Stomach (tissue), 9 donors: ENCODE results near the gene ACSM3. TPM values are rescaled to one million over a fixed set of nuclear protein-coding genes. Genes with fewer than 3 reads are reported as not detected.

Experiments
- DNase-seq, 2 donors: peaks; one replicate each; pipeline versions ENCODE4 v3.0.0 to v3.0.0-alpha.2; 2013 to 2019
- H3K27ac ChIP-seq, 5 donors: fragments of 200-600 bp in 4 of 5; sonication (generic) in 4 of 5; one replicate each; pipeline ENCODE4 v1.5.1; 2013 to 2019; ENCODE audit warnings: mild to moderate bottlenecking in 1 of 5, moderate library complexity in 1 of 5
- H3K27me3 ChIP-seq, 3 donors: fragments of 200-600 bp; sonication (generic); one replicate each; pipeline ENCODE4 v1.5.1; 2017 to 2019; ENCODE audit warnings: mixed run types in 1 of 3
- H3K36me3 ChIP-seq, 4 donors: fragments of 200-600 bp; sonication (generic); 1 replicate in 3 of 4; 2 replicates in 1 of 4; pipeline ENCODE4 v1.5.1; 2016 to 2019
- H3K4me1 ChIP-seq, 4 donors: fragments of 200-600 bp; sonication (generic); one replicate each; pipeline ENCODE4 v1.5.1; 2016 to 2019
- H3K4me3 ChIP-seq, 4 donors: fragments of 200-600 bp; sonication (generic) in 3 of 4; one replicate each; pipeline ENCODE4 v1.5.1; 2016 to 2019; ENCODE audit warnings: mild to moderate bottlenecking in 1 of 4
- H3K9me3 ChIP-seq, 4 donors: fragments of 200-600 bp; sonication (generic); one replicate each; pipeline ENCODE4 v1.5.1; 2016 to 2019
- CTCF ChIP-seq, 7 experiments: fragments of 450-650 bp in 4 of 7; fragments of 200-600 bp in 3 of 7; sonication (generic) in 3 of 7; IDR thresholded peaks; one replicate each; pipeline ENCODE4 v1.5.1; 2016 to 2019; ENCODE audit warnings: antibody characterized with exemption in 7 of 7, control low read depth in 2 of 7, mild to moderate bottlenecking in 1 of 7
- EP300 ChIP-seq: sonication (generic); formaldehyde crosslinking; IDR thresholded peaks from one replicate; pipeline ENCODE4 v1.6.1; 2017; ENCODE audit warnings: antibody characterized with exemption
- POLR2A ChIP-seq, 4 donors: fragments of 450-650 bp; IDR thresholded peaks; one replicate each; pipeline ENCODE4 v1.6.1; 2016; ENCODE audit warnings: antibody characterized with exemption in 4 of 4, control low read depth in 2 of 4, mild to moderate bottlenecking in 1 of 4, moderate library complexity in 1 of 4
- POLR2AphosphoS5 ChIP-seq, 3 donors: sonication (generic); formaldehyde crosslinking; IDR thresholded peaks; one replicate each; pipeline ENCODE4 v1.6.1; 2016; ENCODE audit warnings: antibody characterized with exemption in 3 of 3
- WGBS, 5 donors: extraction: QIAGEN DNeasy Blood & Tissue Kit in 3 of 5; methylation state at CpG; one replicate each; pipeline versions ENCODE4 v1.1.5 to v1.1.7; 2013 to 2018; 5-methylcytosine and 5-hydroxymethylcytosine counted together
- intact Hi-C: fragments of 100-400 bp; cut with DNase I; formaldehyde crosslinking; loops from one replicate; pipeline ENCODE4 v1.15.1; 2023; ENCODE audit warnings: low total_unique reads
- polyA plus RNA-seq, 3 donors: library from polyadenylated mRNA; stranded (reverse); fragments of 200-250 nt; gene quantifications; one replicate each; pipeline ENCODE4 v1.2.3, GENCODE V29; 2013
- total RNA-seq, 5 donors: library from RNA; depleted of rRNA; stranded (reverse); fragments of >200 nt; gene quantifications; one replicate each; pipeline versions ENCODE4 v1.1.0 to v1.2.3, GENCODE V29; 2014 to 2016
- donor health status: healthy with polysubstance abuse.
- donor health status: Bipolar disorder and iron deficiency.
- donor health status: healthy.

Gene ACSM3
- total and polyA plus RNA-seq, 8 donors = 5.8 to 114 (median 47.6) TPM

- peak; percentile 75 to 85 for DNase-seq
- H3K27ac ChIP-seq = no peak overlapping the region
- no peaks in the 10 kb centered on the region for H3K27me3 ChIP-seq
- peaks cover 0 to 49% (median 38%) of the 10 kb centered on the region in 4 donors for H3K36me3 ChIP-seq
- H3K4me1 ChIP-seq = peaks cover 0 to 7% (median 0%) of the 10 kb centered on the region in 4 donors
- TF ChIP-seq POLR2AphosphoS5 (IDR thresholded peaks at IDR 0.05) (peak in 1 of 3 donors; percentile 44), POLR2A (IDR thresholded peaks at IDR 0.05) (no peak), CTCF (IDR thresholded peaks at IDR 0.05) (peak in 5 of 7 experiments; percentile 37 to 60 (median 46)), EP300 (no peak)
- no peaks in the 10 kb centered on the region for H3K9me3 ChIP-seq
- 60 to 70% (median 66%) methylated on average over 3 to 7 of the region's 7 CpGs for WGBS, 5 donors
- intact Hi-C loops = no loop called here
- no peak overlapping the region for H3K4me3 ChIP-seq
Observed at GRCh38 chr16:20774703-20775362, 11.0 kb downstream of the ACSM3 start.

DNA sequence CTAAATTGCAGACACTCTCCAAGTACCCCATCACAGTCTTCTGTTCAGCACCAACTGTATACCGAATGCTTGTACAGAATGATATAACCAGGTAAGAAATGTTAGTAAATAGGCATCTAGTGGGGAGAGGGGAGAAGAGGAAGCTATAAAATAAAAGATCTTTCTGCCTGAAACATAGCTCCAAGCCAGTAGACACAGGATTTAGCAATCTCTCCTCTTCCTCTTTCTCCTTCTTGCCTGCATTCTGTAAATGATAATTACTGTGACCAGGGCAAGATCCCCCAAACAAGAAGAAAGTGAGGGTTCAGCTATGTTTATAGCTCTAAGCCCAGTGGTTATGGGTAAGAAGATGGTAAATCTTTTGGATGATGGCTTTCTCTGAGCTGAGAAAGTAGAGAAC is 17.9 kb downstream of the ACSM3 start:
- no peaks in the 10 kb centered on the region for H3K4me1 ChIP-seq
- H3K27ac ChIP-seq = no peak overlapping the region
- no peaks in the 10 kb centered on the region for H3K9me3 ChIP-seq
- TF ChIP-seq POLR2AphosphoS5 (IDR thresholded peaks at IDR 0.05) (no peak), POLR2A (IDR thresholded peaks at IDR 0.05) (no peak), CTCF (IDR thresholded peaks at IDR 0.05) (no peak), EP300 (no peak)
- WGBS, 5 donors = 79 to 94% (median 82%) methylated on average over 1 of the region's 1 CpG
- DNase-seq = no peak
- H3K4me3 ChIP-seq = no peak overlapping the region
- intact Hi-C loops = no loop called here
- H3K27me3 ChIP-seq = no peaks in the 10 kb centered on the region
- peaks cover 0 to 70% (median 53%) of the 10 kb centered on the region in 4 donors for H3K36me3 ChIP-seq

DNA sequence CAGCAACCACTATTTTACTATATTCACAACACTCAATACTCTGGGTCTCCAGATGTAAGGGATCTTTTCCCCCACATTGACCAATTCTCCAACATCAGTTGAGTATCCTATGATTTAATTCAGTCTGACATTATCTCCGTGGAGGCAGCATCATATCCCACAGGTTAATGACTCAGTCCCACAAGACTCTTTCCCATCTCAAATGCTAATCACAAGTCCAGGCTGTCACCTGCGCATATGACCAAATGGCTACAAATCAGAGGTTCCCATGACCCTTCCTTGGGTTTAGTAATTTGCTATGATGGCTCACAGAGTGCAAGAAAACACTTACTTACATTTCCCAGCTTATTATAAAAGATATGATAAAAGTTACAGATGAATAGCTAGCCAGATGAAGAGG is 18.7 kb downstream of the ACSM3 start:
- no peak for DNase-seq
- WGBS, 5 donors = 80 to 97% (median 93%) methylated on average over 2 of the region's 2 CpGs
- Histone ChIP-seq H3K36me3 (peaks cover 0 to 62% (median 48%) of the 10 kb centered on the region in 4 donors), H3K4me1 (no peaks in the 10 kb centered on the region), H3K27me3 (no peaks in the 10 kb centered on the region), H3K27ac (no peak overlapping the region), H3K4me3 (no peak overlapping the region), H3K9me3 (no peaks in the 10 kb centered on the region)
- TF ChIP-seq POLR2A (IDR thresholded peaks at IDR 0.05) = no peak
- TF ChIP-seq CTCF (IDR thresholded peaks at IDR 0.05) = no peak
- no peak for TF ChIP-seq EP300
- no peak for TF ChIP-seq POLR2AphosphoS5 (IDR thresholded peaks at IDR 0.05)
- intact Hi-C loops = no loop called here

DNA sequence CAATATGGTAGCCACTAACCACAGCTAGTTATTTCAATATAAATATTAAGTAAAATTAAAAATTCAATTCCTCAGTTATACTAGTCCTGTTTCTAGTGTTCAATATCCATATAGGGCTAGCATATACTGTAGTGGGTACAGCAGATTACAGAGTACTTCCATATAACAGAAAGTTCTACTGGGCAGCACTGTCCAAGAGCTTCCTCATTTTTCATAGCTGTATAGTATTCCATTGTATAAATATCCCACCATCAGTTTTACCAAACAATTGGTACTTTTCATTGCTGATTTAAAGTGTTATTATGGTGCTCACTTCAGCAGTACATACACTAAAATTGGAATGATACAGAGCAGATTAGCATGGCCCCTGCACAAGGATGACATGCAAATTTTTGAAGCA is 20.4 kb downstream of the ACSM3 start:
- no peak for TF ChIP-seq CTCF (IDR thresholded peaks at IDR 0.05)
- Histone ChIP-seq H3K9me3 (no peaks in the 10 kb centered on the region), H3K27me3 (no peaks in the 10 kb centered on the region), H3K27ac (no peak overlapping the region), H3K4me1 (no peaks in the 10 kb centered on the region), H3K36me3 (peaks cover 0 to 45% (median 31%) of the 10 kb centered on the region in 4 donors), H3K4me3 (no peak overlapping the region)
- DNase-seq = no peak
- intact Hi-C loops = no loop called here
